Fibroblast of villous mesenchyme (primary cell): Measurements from ENCODE around the gene C11orf54. TPM values are rescaled to one million over a fixed set of nuclear protein-coding genes. Genes with fewer than 3 reads are reported as not detected.

ENCODE experiments used
- DNase-seq: peaks from one replicate; pipeline ENCODE4 v3.0.0-alpha.2; 2010; ENCODE audit warnings: low read depth
- H3K4me3 ChIP-seq: 2 replicates; pipeline ENCODE4 v1.5.1; 2011; ENCODE audit warnings: low read depth, mild to moderate bottlenecking, low read length
- CTCF ChIP-seq: IDR thresholded peaks from 2 replicates; pipeline ENCODE4 v1.5.1; 2012; ENCODE audit warnings: low read depth, mild to moderate bottlenecking, low read length; ENCODE audit not compliant: insufficient read depth
- total RNA-seq: library from RNA; depleted of rRNA; stranded (reverse); fragments of >200 nt; gene quantifications from 2 replicates; pipeline ENCODE4 v1.2.3, GENCODE V29; 2012

C11orf54 gene
- total RNA-seq, 1 donor = 13.8 TPM

- no peak for TF ChIP-seq CTCF
- H3K4me3 ChIP-seq = no peak overlapping the region
- DNase-seq = no peak
These were observed 17.4 kb upstream of the C11orf54 start for GRCh38 chr11:93724089-93724488.

GRCh38 chr11:93727985-93728791 is 13.3 kb upstream of the C11orf54 start:
- no peak for TF ChIP-seq CTCF
- H3K4me3 ChIP-seq = no peak overlapping the region
- DNase-seq = peak; percentile 75

GRCh38 chr11:93728792-93729128 is 12.7 kb upstream of the C11orf54 start:
- no peak for DNase-seq
- TF ChIP-seq CTCF = no peak
- H3K4me3 ChIP-seq = no peak overlapping the region

- no peak for TF ChIP-seq CTCF
- H3K4me3 ChIP-seq = no peak overlapping the region
- no peak for DNase-seq
These were observed 12.3 kb upstream of the C11orf54 start for GRCh38 chr11:93729129-93729616.

GRCh38 chr11:93730108-93731107 is 11.1 kb upstream of the C11orf54 start:
- TF ChIP-seq CTCF = no peak
- H3K4me3 ChIP-seq = no peak overlapping the region

GRCh38 chr11:93732237-93732892 is 9.1 kb upstream of the C11orf54 start:
- DNase-seq = no peak
- no peak for TF ChIP-seq CTCF
- no peak overlapping the region for H3K4me3 ChIP-seq

More at GRCh38 chr11:93730108-93731107, 11.1 kb upstream of the C11orf54 start:
- no peak for DNase-seq
